ENCODE data around the gene PPDPF.

DNA sequence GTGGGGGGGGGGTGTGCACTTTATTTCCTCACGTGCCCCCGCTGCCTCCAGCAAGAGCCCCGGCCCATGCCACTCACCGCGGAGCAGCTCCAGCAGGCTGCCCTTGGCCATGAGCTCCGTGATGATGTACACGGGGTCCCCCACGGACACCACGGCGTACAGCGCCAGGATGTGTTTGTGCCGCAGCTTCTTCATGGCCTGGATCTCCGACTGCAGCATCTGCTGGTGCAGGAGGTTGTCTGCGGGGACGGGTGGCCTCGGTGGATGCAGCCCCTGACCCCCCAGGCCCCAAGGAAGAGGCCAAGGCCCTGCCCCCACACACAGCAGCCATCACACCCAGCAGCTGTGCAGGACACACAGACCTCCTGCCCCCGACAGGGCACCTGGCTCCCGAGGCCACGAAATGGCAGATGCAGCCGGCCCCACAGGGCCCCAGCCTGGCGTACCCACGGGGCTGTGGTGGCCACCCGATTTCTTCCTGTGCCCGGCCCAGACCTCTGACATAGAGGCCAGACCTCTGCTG lies 11.9 kb downstream of the PPDPF start:
- TF ChIP-seq CTCF (optimal IDR thresholded peaks at IDR 0.05 in 1 of 3, IDR thresholded peaks at IDR 0.05 in 1 of 3, conservative IDR thresholded peaks at IDR 0.05 in 1 of 3; ENCODE audit: extremely low read depth in 1 of 3, insufficient read depth in 2 of 3, low read length in 3 of 3) (no peak), EZH2 (IDR thresholded peaks at IDR 0.05; ENCODE audit: low read length) (no peak)
